CD8-positive, alpha-beta memory T cell (primary cell): ENCODE measurements around the gene IFITM2. TPM values are rescaled to one million over a fixed set of nuclear protein-coding genes. Genes with fewer than 3 reads are reported as not detected.
"Not testable (repeated sequence)": the region's sequence is repeated elsewhere in the genome, so short reads cannot be mapped to it uniquely, and the experiment has no call there.

Experiments
- CTCF ChIA-PET: fragments of 350-600 bp; sonication (Branson Sonifier 250); formaldehyde crosslinking; loops from one replicate; lab custom pipeline; 2021; ENCODE audit warnings: antibody characterized with exemption; lab: Charles Lee
- POLR2A ChIA-PET: fragments of 350-600 bp; sonication (Branson Sonifier 250); formaldehyde crosslinking; loops from one replicate; lab custom pipeline; 2021; ENCODE audit warnings: antibody characterized with exemption; lab: Charles Lee
- DNase-seq, 5 donors: peaks; one replicate each; pipeline versions ENCODE4 v3.0.0 to v3.0.0-alpha.2; 2020 to 2022; ENCODE audit warnings: mixed read lengths in 1 of 5
- H3K27ac ChIP-seq: one replicate; pipeline ENCODE4 v1.7.0; 2013; ENCODE audit warnings: low read depth, mild to moderate bottlenecking, low read length, moderate library complexity
- H3K27me3 ChIP-seq: 2 replicates; pipeline ENCODE4 v1.7.0; 2013; ENCODE audit warnings: low read length, mild to moderate bottlenecking; ENCODE audit not compliant: insufficient read depth, poor library complexity, severe bottlenecking
- H3K36me3 ChIP-seq: 2 replicates; pipeline ENCODE4 v1.7.0; 2013; ENCODE audit warnings: mild to moderate bottlenecking, low read length, moderate library complexity; ENCODE audit not compliant: insufficient read depth
- H3K4me1 ChIP-seq: 2 replicates; pipeline ENCODE4 v1.7.0; 2013; ENCODE audit warnings: mild to moderate bottlenecking, low read length, moderate library complexity; ENCODE audit not compliant: insufficient read depth
- H3K4me3 ChIP-seq: 2 replicates; pipeline ENCODE4 v1.7.0; 2013; ENCODE audit warnings: mild to moderate bottlenecking, low read length
- H3K9me3 ChIP-seq: 2 replicates; pipeline ENCODE4 v1.7.0; 2013; ENCODE audit warnings: mild to moderate bottlenecking, low read length
- H3K27ac Mint-ChIP-seq, 8 donors: one replicate each; pipeline ENCODE4 v1.8.0; 2020 to 2021; ENCODE audit warnings: mixed read lengths in 8 of 8, mild to moderate bottlenecking in 6 of 8, inconsistent platforms in 3 of 8, moderate library complexity in 3 of 8
- H3K27me3 Mint-ChIP-seq, 2 donors: one replicate each; pipeline ENCODE4 v1.8.0; 2020 to 2021; ENCODE audit warnings: mixed read lengths in 2 of 2, mild to moderate bottlenecking in 1 of 2, moderate library complexity in 1 of 2
- H3K36me3 Mint-ChIP-seq, 3 donors: one replicate each; pipeline ENCODE4 v1.8.0; 2020 to 2021; ENCODE audit warnings: mixed read lengths in 3 of 3, inconsistent platforms in 1 of 3, mild to moderate bottlenecking in 1 of 3
- H3K4me1 Mint-ChIP-seq, 3 donors: one replicate each; pipeline ENCODE4 v1.8.0; 2020 to 2021; ENCODE audit warnings: mixed read lengths in 3 of 3, inconsistent platforms in 1 of 3, mild to moderate bottlenecking in 1 of 3
- H3K4me3 Mint-ChIP-seq, 7 donors: one replicate each; pipeline ENCODE4 v1.8.0; 2020 to 2021; ENCODE audit warnings: mixed read lengths in 7 of 7, mild to moderate bottlenecking in 6 of 7, moderate library complexity in 4 of 7, inconsistent platforms in 2 of 7
- H3K9me3 Mint-ChIP-seq, 5 donors: one replicate each; pipeline ENCODE4 v1.8.0; 2020 to 2022; ENCODE audit warnings: mixed read lengths in 5 of 5, mild to moderate bottlenecking in 3 of 5, moderate library complexity in 2 of 5, inconsistent platforms in 1 of 5
- polyA plus RNA-seq: library from polyadenylated mRNA; unstranded; fragments of 300-500 nt; fragmentation: Illumina TruSeq; gene quantifications from one replicate; pipeline ENCODE4 v1.2.3, GENCODE V29; 2021
- total RNA-seq, 2 experiments: library from RNA; stranded (reverse); gene quantifications; one replicate each; pipeline ENCODE4 v1.2.3, GENCODE V29; 2021

IFITM2 gene
- total RNA-seq (100 to 1,000 TPM; 132 to 142 TPM), polyA plus RNA-seq (3,074 TPM)

DNA sequence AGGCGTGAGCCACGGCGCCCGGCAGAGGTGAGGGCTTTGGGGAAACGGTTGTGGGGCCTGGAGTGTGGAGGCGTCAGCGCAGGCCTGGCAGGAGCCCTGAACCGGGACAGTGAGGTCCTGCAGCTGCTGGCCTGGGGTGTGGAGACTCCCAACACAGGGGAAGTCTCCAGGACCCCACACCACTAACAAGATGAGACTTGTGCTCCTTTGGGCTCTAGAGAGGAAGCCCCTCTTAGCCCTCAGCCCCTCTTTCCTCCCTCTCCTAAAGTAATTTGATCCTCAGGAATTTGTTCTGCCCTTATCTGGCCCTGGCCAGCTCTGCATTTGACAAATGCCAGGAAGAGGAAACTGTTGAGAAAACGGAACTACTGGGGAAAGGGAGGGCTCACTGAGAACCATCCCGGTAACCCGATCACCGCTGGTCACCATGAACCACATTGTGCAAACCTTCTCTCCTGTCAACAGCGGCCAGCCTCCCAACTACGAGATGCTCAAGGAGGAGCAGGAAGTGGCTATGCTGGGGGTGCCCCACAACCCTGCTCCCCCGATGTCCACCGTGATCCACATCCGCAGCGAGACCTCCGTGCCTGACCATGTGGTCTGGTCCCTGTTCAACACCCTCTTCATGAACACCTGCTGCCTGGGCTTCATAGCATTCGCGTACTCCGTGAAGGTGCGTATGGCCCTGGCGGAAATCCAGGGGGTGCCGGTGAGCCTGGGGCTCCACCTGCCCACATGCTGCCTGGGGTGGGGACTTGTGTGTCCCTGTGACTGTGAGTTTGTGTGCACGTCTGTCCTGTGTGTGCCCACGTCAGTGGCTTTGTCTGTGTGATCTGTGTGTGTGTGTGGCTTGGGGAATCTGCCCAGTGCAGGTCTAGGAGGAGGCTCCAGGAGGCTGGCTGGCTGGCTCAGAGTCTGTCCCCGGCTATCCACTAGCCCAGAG, at the start of gene IFITM2:
Gene IFITM2, plus strand, starts transcription at position 51 of the 943 bp plus-strand sequence. Its CDS starts 377 bp downstream, at position 428.
- Histone ChIP-seq H3K4me1 (peaks cover 54% of the 10 kb centered on the region), H3K4me3 (peak within 1 kb of the TSS; percentile 94), H3K27ac (peak within 1 kb of the TSS; percentile 72)
- H3K4me3 Mint-ChIP-seq = peak within 1 kb of the TSS; percentile 87 to 96 (median 91)
- CTCF ChIA-PET = interaction anchor here (0.8 to 4.2 kb wide), 5 partner anchors 8 to 57 kb away, joined by 3 to 34 read pairs (median 30); no protein-coding TSS in a partner anchor
- POLR2A ChIA-PET = interaction anchor here (1.0 kb wide), 1 partner anchor 56 kb away, joined by 6 read pairs; no protein-coding TSS in a partner anchor
- not testable (repeated sequence) for H3K9me3 Mint-ChIP-seq, H3K9me3 ChIP-seq, H3K27me3 ChIP-seq, H3K36me3 ChIP-seq, H3K27me3 Mint-ChIP-seq
- H3K27ac Mint-ChIP-seq = peak within 1 kb of the TSS; percentile 93 to 99 (median 95)
- peaks cover 0 to 11% (median 0%) of the 10 kb centered on the region in 3 donors for H3K36me3 Mint-ChIP-seq
- peak in 4 of 5 donors; percentile 47 to 76 (median 70) for DNase-seq
- H3K4me1 Mint-ChIP-seq = peaks cover 50 to 65% (median 56%) of the 10 kb centered on the region in 3 donors

- Mint-ChIP-seq H3K27me3 (no peaks in the 10 kb centered on the region), H3K9me3 (no peaks in the 10 kb centered on the region), H3K27ac (peak overlapping the region in 1 of 8 donors; percentile 29), H3K4me3 (no peak overlapping the region), H3K36me3 (no peaks in the 10 kb centered on the region), H3K4me1 (no peaks in the 10 kb centered on the region)
- no peak overlapping the region for H3K4me3 ChIP-seq
- POLR2A ChIA-PET = interaction anchor here (0.8 kb wide), 1 partner anchor 22 kb away, joined by 3 read pairs; no protein-coding TSS in a partner anchor
- H3K27me3 ChIP-seq = no peaks in the 10 kb centered on the region
- H3K36me3 ChIP-seq = no peaks in the 10 kb centered on the region
- H3K27ac ChIP-seq = no peak overlapping the region
- no peaks in the 10 kb centered on the region for H3K4me1 ChIP-seq
- CTCF ChIA-PET = interaction anchor here (1.1 kb wide), 1 partner anchor 9 kb away, joined by 4 read pairs; no protein-coding TSS in a partner anchor
- H3K9me3 ChIP-seq = no peaks in the 10 kb centered on the region
- DNase-seq = no peak
Measured at GRCh38 chr11:259413-259812, 48.2 kb upstream of the IFITM2 start.

DNA sequence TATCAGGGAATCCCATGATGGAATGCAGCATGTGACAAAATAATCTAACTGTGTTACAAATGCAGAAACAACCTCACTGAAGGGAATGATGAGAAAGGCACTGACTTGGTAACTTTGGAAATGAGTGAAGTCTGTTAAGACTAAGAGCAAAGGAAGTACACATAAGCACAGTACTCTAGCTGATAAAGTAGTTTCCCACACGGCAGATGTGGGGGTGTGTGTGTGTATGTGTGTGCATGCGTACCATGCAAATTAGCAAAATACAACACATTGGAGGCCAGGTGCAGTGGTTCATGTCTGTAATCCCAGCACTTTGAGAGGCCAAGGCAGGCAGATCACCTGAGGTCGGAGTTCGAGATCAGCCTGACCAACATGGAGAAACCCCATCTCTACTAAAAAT, 46.0 kb upstream of the IFITM2 start:
- Histone ChIP-seq H3K27me3 (no peaks in the 10 kb centered on the region), H3K36me3 (no peaks in the 10 kb centered on the region), H3K9me3 (no peaks in the 10 kb centered on the region), H3K4me1 (no peaks in the 10 kb centered on the region), H3K27ac (no peak overlapping the region), H3K4me3 (no peak overlapping the region)
- H3K27ac Mint-ChIP-seq = no peak overlapping the region
- no peaks in the 10 kb centered on the region for H3K36me3 Mint-ChIP-seq
- ChIA-PET CTCF (interaction anchor here (0.7 to 2.0 kb wide), 6 partner anchors 9 to 189 kb away, joined by 3 to 7 read pairs (median 4); no protein-coding TSS in a partner anchor), POLR2A (interaction anchor here (0.7 kb wide), 1 partner anchor 56 kb away, joined by 3 read pairs; no protein-coding TSS in a partner anchor)
- no peaks in the 10 kb centered on the region for H3K27me3 Mint-ChIP-seq
- peaks cover 2% of the 10 kb centered on the region in 3 donors for H3K4me1 Mint-ChIP-seq
- no peak for DNase-seq
- H3K9me3 Mint-ChIP-seq = peaks cover 0 to 3% (median 0%) of the 10 kb centered on the region in 5 donors
- H3K4me3 Mint-ChIP-seq = no peak overlapping the region

- CTCF ChIA-PET = interaction anchor here (1.2 to 4.3 kb wide), 9 partner anchors 14 to 184 kb away, joined by 4 to 49 read pairs (median 5); partner anchors contain the start of genes BET1L, NLRP6, PGGHG and PTDSS2
- Histone ChIP-seq H3K27ac (no peak overlapping the region), H3K27me3 (no peaks in the 10 kb centered on the region), H3K4me3 (no peak overlapping the region), H3K9me3 (no peaks in the 10 kb centered on the region), H3K36me3 (no peaks in the 10 kb centered on the region), H3K4me1 (peaks cover 22% of the 10 kb centered on the region)
- Mint-ChIP-seq H3K9me3 (peaks cover 0 to 3% (median 0%) of the 10 kb centered on the region in 5 donors), H3K4me1 (peaks cover 30 to 41% (median 31%) of the 10 kb centered on the region in 3 donors), H3K27ac (peak overlapping the region; percentile 79 to 97 (median 90)), H3K4me3 (peak overlapping the region; percentile 73 to 87 (median 79)), H3K36me3 (peaks cover 0 to 4% (median 0%) of the 10 kb centered on the region in 3 donors), H3K27me3 (peaks cover 0 to 2% of the 10 kb centered on the region in 2 donors)
- POLR2A ChIA-PET = interaction anchor here (0.6 to 3.9 kb wide), 12 partner anchors 13 to 140 kb away, joined by 3 to 71 read pairs (median 8); partner anchors contain the start of genes BET1L, NLRP6, PGGHG and PSMD13
- peak; percentile 22 to 60 (median 44) for DNase-seq
Measured at GRCh38 chr11:266676-267439, 40.8 kb upstream of the IFITM2 start.

GRCh38 chr11:267491-267994, 40.1 kb upstream of the IFITM2 start:
- Mint-ChIP-seq H3K27me3 (peaks cover 0 to 2% of the 10 kb centered on the region in 2 donors), H3K27ac (peak overlapping the region; percentile 92 to 100 (median 97)), H3K36me3 (peaks cover 0 to 4% (median 0%) of the 10 kb centered on the region in 3 donors), H3K9me3 (peaks cover 0 to 3% (median 0%) of the 10 kb centered on the region in 5 donors), H3K4me3 (peak overlapping the region; percentile 84 to 94 (median 90)), H3K4me1 (peaks cover 30 to 43% (median 31%) of the 10 kb centered on the region in 3 donors)
- ChIA-PET POLR2A (interaction anchor here (1.0 to 3.9 kb wide), 14 partner anchors 13 to 239 kb away, joined by 4 to 71 read pairs (median 6); partner anchors contain the start of genes BET1L, NLRP6, PGGHG and PSMD13), CTCF (interaction anchor here (0.8 to 4.3 kb wide), 10 partner anchors 13 to 183 kb away, joined by 3 to 49 read pairs (median 4); partner anchors contain the start of genes BET1L, NLRP6, PGGHG and PSMD13)
- H3K4me1 ChIP-seq = peaks cover 22% of the 10 kb centered on the region
- peak overlapping the region; percentile 78 for H3K27ac ChIP-seq
- no peaks in the 10 kb centered on the region for H3K36me3 ChIP-seq
- H3K27me3 ChIP-seq = no peaks in the 10 kb centered on the region
- no peaks in the 10 kb centered on the region for H3K9me3 ChIP-seq
- H3K4me3 ChIP-seq = peak overlapping the region; percentile 49
- DNase-seq = peak; percentile 59 to 77 (median 69)

DNA sequence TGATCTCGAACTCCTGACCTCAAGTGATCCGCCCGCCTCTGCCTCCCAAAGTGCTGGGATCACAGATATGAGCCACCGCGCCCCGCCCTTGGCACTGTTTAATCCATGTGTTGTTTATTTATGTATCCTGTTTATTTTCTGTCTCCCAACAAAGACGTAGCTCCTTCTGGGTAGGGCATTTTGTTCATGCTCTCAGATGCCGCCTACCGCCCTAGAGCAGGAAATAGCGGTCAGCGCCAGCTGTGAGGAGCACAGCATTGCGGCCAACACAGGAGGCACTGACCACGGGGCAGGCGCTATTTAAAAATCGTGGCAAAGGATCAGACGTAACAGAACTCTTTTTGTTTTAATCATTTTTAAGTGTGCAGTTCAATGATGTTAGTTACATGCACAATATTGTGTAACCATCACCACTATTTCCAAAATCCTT, 38.9 kb upstream of the IFITM2 start:
- CTCF ChIA-PET = interaction anchor here (0.8 to 4.3 kb wide), 10 partner anchors 12 to 182 kb away, joined by 3 to 49 read pairs (median 5); partner anchors contain the start of genes BET1L, NLRP6, PGGHG and PTDSS2
- not testable (repeated sequence) for H3K27me3 Mint-ChIP-seq, H3K27me3 ChIP-seq, H3K36me3 Mint-ChIP-seq, H3K9me3 ChIP-seq, H3K9me3 Mint-ChIP-seq, H3K36me3 ChIP-seq
- Histone ChIP-seq H3K4me1 (peaks cover 22% of the 10 kb centered on the region), H3K4me3 (peak overlapping the region; percentile 49), H3K27ac (peak overlapping the region; percentile 78)
- H3K27ac Mint-ChIP-seq = peak overlapping the region; percentile 89 to 100 (median 96)
- POLR2A ChIA-PET = interaction anchor here (0.6 to 3.9 kb wide), 14 partner anchors 11 to 238 kb away, joined by 3 to 71 read pairs (median 6); partner anchors contain the start of genes BET1L, NLRP6, PGGHG and PSMD13
- DNase-seq = peak; percentile 56 to 83 (median 61)
- H3K4me3 Mint-ChIP-seq = peak overlapping the region; percentile 84 to 94 (median 90)
- peaks cover 30 to 43% (median 31%) of the 10 kb centered on the region in 3 donors for H3K4me1 Mint-ChIP-seq
